DND-41 (cell line): ENCODE results near the gene ERMARD.

Source experiments
- ATAC-seq: fragments of 200-7000 bp; cut with Tn5 transposase; 3 replicates; pipeline ENCODE4 v1.9.1; 2021; ENCODE audit warnings: low read depth; ENCODE audit not compliant: insufficient read depth
- DNase-seq: peaks from one replicate; pipeline ENCODE4 v3.0.0-alpha.2; 2020
- H2AFZ ChIP-seq: 2 replicates; pipeline ENCODE4 v1.6.0; 2012; ENCODE audit warnings: low read depth, low read length
- H3K27ac ChIP-seq: 2 replicates; pipeline ENCODE4 v1.5.1; 2012; ENCODE audit warnings: low read length, inconsistent platforms
- H3K27me3 ChIP-seq: fragments of 200-600 bp; sonication (generic); 2 replicates; pipeline ENCODE4 v1.6.0; 2012; ENCODE audit warnings: low read length, mild to moderate bottlenecking, inconsistent platforms; ENCODE audit not compliant: insufficient read depth, poor library complexity
- H3K36me3 ChIP-seq: 2 replicates; pipeline ENCODE4 v1.5.1; 2012; ENCODE audit warnings: low read length, inconsistent platforms; ENCODE audit not compliant: insufficient read depth
- H3K4me1 ChIP-seq: 2 replicates; pipeline ENCODE4 v1.5.1; 2012; ENCODE audit warnings: mild to moderate bottlenecking, low read length; ENCODE audit not compliant: insufficient read depth
- H3K4me2 ChIP-seq: 2 replicates; pipeline ENCODE4 v1.6.0; 2012; ENCODE audit warnings: mild to moderate bottlenecking, moderate library complexity, low read length, inconsistent platforms; ENCODE audit not compliant: insufficient read depth
- H3K4me3 ChIP-seq, 2 experiments: fragments of 200-600 bp in 1 of 2; shearing (Covaris generic) in 1 of 2; 2 replicates each; pipeline ENCODE4 v1.5.1; 2012 to 2016; ENCODE audit warnings: inconsistent platforms in 2 of 2, low read length in 2 of 2, mild to moderate bottlenecking in 2 of 2, low read depth in 1 of 2, moderate library complexity in 1 of 2
- H3K79me2 ChIP-seq: 2 replicates; pipeline ENCODE4 v1.6.0; 2012; ENCODE audit warnings: low read length, inconsistent platforms; ENCODE audit not compliant: insufficient read depth
- H3K9ac ChIP-seq: 2 replicates; pipeline ENCODE4 v1.6.0; 2012; ENCODE audit warnings: low read depth, mild to moderate bottlenecking, inconsistent platforms, low read length, moderate library complexity
- H3K9me3 ChIP-seq: 2 replicates; pipeline ENCODE4 v1.5.1; 2012; ENCODE audit warnings: low read length, moderate library complexity, mild to moderate bottlenecking, inconsistent platforms; ENCODE audit not compliant: insufficient read depth, severe bottlenecking
- H4K20me1 ChIP-seq: 2 replicates; pipeline ENCODE4 v1.6.0; 2012; ENCODE audit warnings: low read length; ENCODE audit not compliant: insufficient read depth
- EZH2 ChIP-seq: IDR thresholded peaks from 3 replicates; pipeline ENCODE4 v1.6.1; 2012; ENCODE audit warnings: borderline replicate concordance, low read depth, mild to moderate bottlenecking, moderate library complexity, low read length, inconsistent platforms; ENCODE audit not compliant: severe bottlenecking
- TF ChIP-seq, protein P1 (sequence below): IDR thresholded peaks from 2 replicates; pipeline ENCODE4 v1.5.1; 2012; ENCODE audit warnings: borderline replicate concordance, low read length, moderate library complexity, mild to moderate bottlenecking; ENCODE audit not compliant: poor library complexity, severe bottlenecking; ENCODE audit errors: extremely low read depth

ERMARD gene

DNA sequence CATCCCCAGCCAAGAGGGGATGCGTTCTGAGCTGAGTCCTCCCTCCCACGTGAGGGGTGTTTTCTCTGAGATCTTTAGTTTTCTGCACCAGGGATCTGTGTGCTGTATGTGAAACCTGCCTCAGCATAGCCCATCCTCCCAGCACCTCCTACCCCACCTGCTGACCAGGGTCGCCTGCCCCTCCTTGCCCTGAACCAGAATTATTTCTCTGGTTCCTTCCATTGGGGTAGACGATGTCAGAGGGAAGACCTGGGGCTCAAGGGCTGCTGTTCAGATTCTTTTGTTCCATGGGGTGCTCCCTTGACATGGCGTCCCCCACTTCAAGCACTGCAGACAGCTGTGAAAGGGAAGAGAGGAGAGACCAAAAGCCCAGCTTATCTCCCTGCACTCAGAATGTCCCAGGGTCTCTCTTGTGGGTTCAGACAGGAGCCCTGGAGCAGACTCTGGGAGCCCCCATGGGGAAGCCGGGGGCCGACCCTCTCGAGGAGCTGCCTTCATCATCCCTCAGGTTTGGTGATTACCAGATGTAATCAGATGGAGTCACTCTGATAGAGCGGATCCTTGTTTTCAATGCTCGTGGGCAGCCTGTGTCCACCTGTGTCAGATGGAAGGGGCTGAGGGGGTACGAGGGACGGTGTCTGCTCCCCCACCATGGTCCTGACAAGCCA lies 74.3 kb downstream of the ERMARD start:
- Histone ChIP-seq H3K4me2 (no peak overlapping the region), H3K36me3 (no peaks in the 10 kb centered on the region), H3K9me3 (no peaks in the 10 kb centered on the region), H3K4me3 (no peak overlapping the region), H3K27me3 (peaks cover 6% of the 10 kb centered on the region), H3K9ac (no peak overlapping the region), H3K4me1 (no peaks in the 10 kb centered on the region), H4K20me1 (no peaks in the 10 kb centered on the region; the same call in 1 of the 2 replicates), H3K79me2 (no peaks in the 10 kb centered on the region), H2AFZ (no peak overlapping the region), H3K27ac (no peak overlapping the region)
- ATAC-seq (no peak), DNase-seq (no peak)
- TF ChIP-seq, protein P1, sequence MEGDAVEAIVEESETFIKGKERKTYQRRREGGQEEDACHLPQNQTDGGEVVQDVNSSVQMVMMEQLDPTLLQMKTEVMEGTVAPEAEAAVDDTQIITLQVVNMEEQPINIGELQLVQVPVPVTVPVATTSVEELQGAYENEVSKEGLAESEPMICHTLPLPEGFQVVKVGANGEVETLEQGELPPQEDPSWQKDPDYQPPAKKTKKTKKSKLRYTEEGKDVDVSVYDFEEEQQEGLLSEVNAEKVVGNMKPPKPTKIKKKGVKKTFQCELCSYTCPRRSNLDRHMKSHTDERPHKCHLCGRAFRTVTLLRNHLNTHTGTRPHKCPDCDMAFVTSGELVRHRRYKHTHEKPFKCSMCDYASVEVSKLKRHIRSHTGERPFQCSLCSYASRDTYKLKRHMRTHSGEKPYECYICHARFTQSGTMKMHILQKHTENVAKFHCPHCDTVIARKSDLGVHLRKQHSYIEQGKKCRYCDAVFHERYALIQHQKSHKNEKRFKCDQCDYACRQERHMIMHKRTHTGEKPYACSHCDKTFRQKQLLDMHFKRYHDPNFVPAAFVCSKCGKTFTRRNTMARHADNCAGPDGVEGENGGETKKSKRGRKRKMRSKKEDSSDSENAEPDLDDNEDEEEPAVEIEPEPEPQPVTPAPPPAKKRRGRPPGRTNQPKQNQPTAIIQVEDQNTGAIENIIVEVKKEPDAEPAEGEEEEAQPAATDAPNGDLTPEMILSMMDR: no peak
- TF ChIP-seq EZH2: no peak

DNA sequence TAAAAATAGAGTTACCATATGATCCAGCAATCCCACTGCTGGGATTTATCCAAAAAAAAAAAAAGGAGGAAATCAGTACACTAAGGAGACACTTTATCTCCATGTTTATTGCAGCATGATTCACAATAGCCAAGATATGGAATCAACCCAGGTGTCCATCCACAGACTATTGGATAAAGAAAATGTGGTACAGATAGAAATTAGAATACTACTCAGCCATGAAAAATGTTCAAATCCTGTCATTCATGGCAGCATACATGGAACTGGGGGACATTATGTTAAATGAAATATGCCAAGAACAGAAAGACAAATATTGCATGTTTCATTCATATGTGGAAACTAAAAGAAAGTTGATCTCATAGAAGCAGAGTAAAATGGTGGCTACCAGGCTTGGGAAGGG lies 75.3 kb downstream of the ERMARD start:
- Histone ChIP-seq H2AFZ (no peak overlapping the region), H3K4me2 (no peak overlapping the region), H3K27me3 (peaks cover 6% of the 10 kb centered on the region), H3K9ac (no peak overlapping the region), H3K9me3 (no peaks in the 10 kb centered on the region), H3K79me2 (no peaks in the 10 kb centered on the region), H3K36me3 (no peaks in the 10 kb centered on the region), H3K4me1 (no peaks in the 10 kb centered on the region), H3K4me3 (no peak overlapping the region), H4K20me1 (peaks cover 4% of the 10 kb centered on the region; the same call in 1 of the 2 replicates), H3K27ac (no peak overlapping the region)
- TF ChIP-seq, protein P1: no peak
- no peak for TF ChIP-seq EZH2
- no peak for DNase-seq
- no peak for ATAC-seq

DNA sequence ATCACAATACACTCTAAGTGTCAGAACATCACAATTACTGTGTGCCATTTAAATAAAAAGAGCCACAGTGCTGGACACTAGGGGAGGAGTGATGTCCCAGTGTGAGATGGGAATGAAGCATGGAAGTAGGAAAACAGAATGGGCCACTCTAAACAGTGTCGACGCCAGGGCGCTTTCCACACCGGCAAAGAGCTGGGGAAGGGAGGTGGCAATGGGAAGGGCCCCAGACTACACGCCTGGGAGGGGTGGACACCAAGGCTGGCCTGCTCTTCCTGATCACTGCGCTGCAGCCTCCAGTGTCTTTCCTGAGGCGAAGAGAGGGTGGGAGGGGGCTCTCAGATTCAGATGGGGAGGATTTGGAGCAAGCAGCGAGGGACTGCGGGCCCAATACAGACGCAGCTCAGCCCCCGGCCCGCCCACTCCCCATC lies 75.9 kb downstream of the ERMARD start:
- no peak for ATAC-seq
- Histone ChIP-seq H2AFZ (no peak overlapping the region), H3K27me3 (peaks cover 6% of the 10 kb centered on the region), H3K36me3 (no peaks in the 10 kb centered on the region), H3K9me3 (no peaks in the 10 kb centered on the region), H3K4me3 (no peak overlapping the region), H3K4me2 (no peak overlapping the region), H3K27ac (no peak overlapping the region), H3K9ac (no peak overlapping the region), H3K79me2 (no peaks in the 10 kb centered on the region), H3K4me1 (peaks cover 2% of the 10 kb centered on the region), H4K20me1 (peaks cover 4% of the 10 kb centered on the region; the same call in 1 of the 2 replicates)
- DNase-seq: no peak
- TF ChIP-seq EZH2: no peak
- TF ChIP-seq, protein P1: no peak

DNA sequence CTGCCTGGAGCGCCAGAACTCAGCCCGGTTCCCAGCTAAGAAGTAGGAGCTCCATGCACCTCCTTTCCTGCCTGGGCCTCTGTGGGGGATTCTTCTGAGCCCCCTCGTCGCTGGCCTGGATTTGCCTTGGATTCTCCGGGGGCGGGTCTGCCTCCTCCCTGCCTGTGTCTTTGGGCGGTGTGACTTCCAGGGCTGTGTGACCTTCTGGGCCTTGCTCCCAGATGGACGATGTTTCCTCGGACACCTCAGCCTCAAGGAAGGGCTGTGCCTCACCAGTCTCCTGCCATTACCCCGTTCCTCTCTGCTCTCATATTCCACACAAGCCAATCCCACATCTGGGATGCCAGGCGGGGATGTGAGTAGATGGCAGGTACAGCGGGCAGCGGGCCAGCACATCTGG lies 76.8 kb downstream of the ERMARD start:
- no peaks in the 10 kb centered on the region for H3K36me3 ChIP-seq
- TF ChIP-seq, protein P1: no peak
- no peak for TF ChIP-seq EZH2
- H3K4me2 ChIP-seq: no peak overlapping the region
- peaks cover 9% of the 10 kb centered on the region for H3K4me1 ChIP-seq
- peaks cover 6% of the 10 kb centered on the region for H3K27me3 ChIP-seq
- no peak overlapping the region for H3K4me3 ChIP-seq
- ATAC-seq (no peak), DNase-seq (no peak)
- no peak overlapping the region for H3K9ac ChIP-seq
- H3K79me2 ChIP-seq: no peaks in the 10 kb centered on the region
- H4K20me1 ChIP-seq: peaks cover 4% of the 10 kb centered on the region; the same call in 1 of the 2 replicates
- no peak overlapping the region for H3K27ac ChIP-seq
- H3K9me3 ChIP-seq: no peaks in the 10 kb centered on the region
- H2AFZ ChIP-seq: no peak overlapping the region
